ENCODE measurements around the gene PDE4B.
"Not testable (repeated sequence)": the region's sequence is repeated elsewhere in the genome, so short reads cannot be mapped to it uniquely, and the experiment has no call there.

PDE4B gene

GRCh38 chr1:66413838-66414175 is 621.1 kb downstream of the PDE4B start:
- in situ Hi-C loops (cut with HindIII; ENCODE audit: low pct_ligation_motif_present, low sequenced_read_pairs) = no loop called here
- H3K27me3 ChIP-seq (replicated peaks) = no peaks in the 10 kb centered on the region

GRCh38 chr1:66415281-66415680 is 622.6 kb downstream of the PDE4B start:
- DNase-seq = no peak
- Histone ChIP-seq H3K4me3 (ENCODE audit: low read depth, low read length) (no peak overlapping the region), H3K27me3 (replicated peaks) (no peaks in the 10 kb centered on the region), H3K36me3 (replicated peaks) (no peaks in the 10 kb centered on the region), H3K27ac (no peak overlapping the region)
- in situ Hi-C loops (cut with HindIII; ENCODE audit: low pct_ligation_motif_present, low sequenced_read_pairs) = no loop called here
- TF ChIP-seq, protein P1, sequence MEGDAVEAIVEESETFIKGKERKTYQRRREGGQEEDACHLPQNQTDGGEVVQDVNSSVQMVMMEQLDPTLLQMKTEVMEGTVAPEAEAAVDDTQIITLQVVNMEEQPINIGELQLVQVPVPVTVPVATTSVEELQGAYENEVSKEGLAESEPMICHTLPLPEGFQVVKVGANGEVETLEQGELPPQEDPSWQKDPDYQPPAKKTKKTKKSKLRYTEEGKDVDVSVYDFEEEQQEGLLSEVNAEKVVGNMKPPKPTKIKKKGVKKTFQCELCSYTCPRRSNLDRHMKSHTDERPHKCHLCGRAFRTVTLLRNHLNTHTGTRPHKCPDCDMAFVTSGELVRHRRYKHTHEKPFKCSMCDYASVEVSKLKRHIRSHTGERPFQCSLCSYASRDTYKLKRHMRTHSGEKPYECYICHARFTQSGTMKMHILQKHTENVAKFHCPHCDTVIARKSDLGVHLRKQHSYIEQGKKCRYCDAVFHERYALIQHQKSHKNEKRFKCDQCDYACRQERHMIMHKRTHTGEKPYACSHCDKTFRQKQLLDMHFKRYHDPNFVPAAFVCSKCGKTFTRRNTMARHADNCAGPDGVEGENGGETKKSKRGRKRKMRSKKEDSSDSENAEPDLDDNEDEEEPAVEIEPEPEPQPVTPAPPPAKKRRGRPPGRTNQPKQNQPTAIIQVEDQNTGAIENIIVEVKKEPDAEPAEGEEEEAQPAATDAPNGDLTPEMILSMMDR (IDR thresholded peaks at IDR 0.05; ENCODE audit: low read depth, low read length, missing control alignments) = no peak

More at GRCh38 chr1:66413838-66414175, 621.1 kb downstream of the PDE4B start:
- TF ChIP-seq, protein P1 (IDR thresholded peaks at IDR 0.05; ENCODE audit: low read depth, low read length, missing control alignments) = no peak
- H3K36me3 ChIP-seq (replicated peaks) = no peaks in the 10 kb centered on the region
- no peak overlapping the region for H3K4me3 ChIP-seq (ENCODE audit: low read depth, low read length)
- no peak for DNase-seq
- H3K27ac ChIP-seq = no peak overlapping the region

GRCh38 chr1:66415866-66416265 is 623.2 kb downstream of the PDE4B start:
- no peak for DNase-seq
- no peak overlapping the region for H3K4me3 ChIP-seq (ENCODE audit: low read depth, low read length)
- no peak overlapping the region for H3K27ac ChIP-seq
- H3K36me3 ChIP-seq (replicated peaks) = no peaks in the 10 kb centered on the region
- no peaks in the 10 kb centered on the region for H3K27me3 ChIP-seq (replicated peaks)
- in situ Hi-C loops (cut with HindIII; ENCODE audit: low pct_ligation_motif_present, low sequenced_read_pairs) = no loop called here
- TF ChIP-seq, protein P1 (IDR thresholded peaks at IDR 0.05; ENCODE audit: low read depth, low read length, missing control alignments) = no peak

DNA sequence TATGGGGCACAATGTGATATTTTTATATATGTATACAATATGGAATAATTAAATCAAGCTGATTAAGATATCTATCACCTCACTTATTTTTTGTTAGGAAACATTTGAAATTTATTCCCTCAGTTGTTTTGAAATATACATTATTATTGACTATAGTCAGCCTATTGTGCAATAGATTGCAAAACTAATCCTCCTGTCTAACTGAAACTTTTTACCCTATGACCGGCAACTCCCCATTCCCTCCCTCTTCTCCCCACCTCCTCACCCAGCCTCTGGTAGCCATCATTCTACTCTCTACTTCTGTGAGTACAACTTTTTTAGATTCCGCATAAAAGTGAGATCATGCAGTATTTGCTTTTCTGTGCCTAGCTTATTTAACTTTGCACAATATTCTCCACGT is 623.6 kb downstream of the PDE4B start:
- TF ChIP-seq, protein P1 (IDR thresholded peaks at IDR 0.05; ENCODE audit: low read depth, low read length, missing control alignments) = no peak
- in situ Hi-C loops (cut with HindIII; ENCODE audit: low pct_ligation_motif_present, low sequenced_read_pairs) = no loop called here
- H3K4me3 ChIP-seq (ENCODE audit: low read depth, low read length) = no peak overlapping the region
- H3K36me3 ChIP-seq (replicated peaks) = no peaks in the 10 kb centered on the region
- no peak for DNase-seq
- no peaks in the 10 kb centered on the region for H3K27me3 ChIP-seq (replicated peaks)
- no peak overlapping the region for H3K27ac ChIP-seq

GRCh38 chr1:66418021-66418420 is 625.3 kb downstream of the PDE4B start:
- Histone ChIP-seq H3K27ac (no peak overlapping the region), H3K36me3 (replicated peaks) (no peaks in the 10 kb centered on the region), H3K27me3 (replicated peaks) (no peaks in the 10 kb centered on the region), H3K4me3 (ENCODE audit: low read depth, low read length) (no peak overlapping the region)
- TF ChIP-seq, protein P1 (IDR thresholded peaks at IDR 0.05; ENCODE audit: low read depth, low read length, missing control alignments) = no peak
- in situ Hi-C loops (cut with HindIII; ENCODE audit: low pct_ligation_motif_present, low sequenced_read_pairs) = no loop called here
- DNase-seq = no peak

GRCh38 chr1:66420171-66420570 is 627.5 kb downstream of the PDE4B start:
- H3K36me3 ChIP-seq (replicated peaks); H3K27me3 ChIP-seq (replicated peaks); DNase-seq; H3K27ac ChIP-seq; H3K4me3 ChIP-seq (ENCODE audit: low read depth, low read length); in situ Hi-C loops (cut with HindIII; ENCODE audit: low pct_ligation_motif_present, low sequenced_read_pairs): not testable (repeated sequence)

- H3K27me3 ChIP-seq (replicated peaks); H3K27ac ChIP-seq; H3K36me3 ChIP-seq (replicated peaks); in situ Hi-C loops (cut with HindIII; ENCODE audit: low pct_ligation_motif_present, low sequenced_read_pairs); H3K4me3 ChIP-seq (ENCODE audit: low read depth, low read length); DNase-seq: not testable (repeated sequence)
Observed at GRCh38 chr1:66420906-66421305, 628.2 kb downstream of the PDE4B start.
